T-helper 2 cell (primary cell): ENCODE results near the gene MTCH1.
"Not testable (repeated sequence)": the region's sequence is repeated elsewhere in the genome, so short reads cannot be mapped to it uniquely, and the experiment has no call there.

ENCODE experiments used
- DNase-seq, 5 experiments: peaks; one replicate each; pipeline versions ENCODE4 v3.0.0 to v3.0.0-alpha.2; 2012 to 2022

Gene MTCH1

DNA sequence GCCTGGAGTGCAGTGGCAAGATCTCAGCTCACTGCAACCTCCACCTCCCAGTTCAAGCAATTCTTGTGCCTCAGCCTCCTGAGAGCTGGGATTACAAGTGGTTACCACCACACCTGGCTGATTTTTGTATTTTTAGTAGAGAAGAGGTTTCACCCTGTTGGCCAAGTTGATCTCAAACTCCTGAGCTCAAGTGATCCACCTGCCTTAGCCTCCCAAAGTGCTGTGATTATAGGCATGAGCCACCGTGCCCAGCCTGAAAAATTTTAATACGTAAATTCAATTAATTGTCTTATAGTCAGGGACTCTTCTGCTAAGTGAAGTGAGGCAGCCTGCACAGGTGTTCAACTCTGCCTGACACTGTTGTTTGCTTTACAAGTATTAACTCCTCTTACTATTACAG lies 4.4 kb upstream of the MTCH1 start:
- DNase-seq = not testable (repeated sequence)

DNA sequence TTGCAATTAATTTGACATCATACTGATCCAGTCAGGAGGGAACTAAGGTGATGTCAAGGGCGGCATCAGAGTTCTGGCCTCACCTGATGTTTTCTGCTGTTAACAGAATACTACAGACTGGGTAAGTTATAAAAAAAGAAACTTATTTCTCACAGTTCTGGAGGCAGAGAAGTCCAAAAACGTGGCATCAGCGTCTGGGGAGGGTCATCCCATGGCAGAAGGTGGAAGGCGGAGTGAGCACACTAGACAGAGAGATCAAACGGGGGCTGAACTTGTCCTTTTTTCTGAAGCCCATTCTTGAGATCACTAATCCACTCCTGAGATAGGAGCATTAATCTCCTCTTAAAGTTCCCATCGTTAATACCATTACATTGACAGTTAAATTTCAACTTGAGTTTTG lies 3.3 kb upstream of the MTCH1 start:
- DNase-seq = no peak

DNA sequence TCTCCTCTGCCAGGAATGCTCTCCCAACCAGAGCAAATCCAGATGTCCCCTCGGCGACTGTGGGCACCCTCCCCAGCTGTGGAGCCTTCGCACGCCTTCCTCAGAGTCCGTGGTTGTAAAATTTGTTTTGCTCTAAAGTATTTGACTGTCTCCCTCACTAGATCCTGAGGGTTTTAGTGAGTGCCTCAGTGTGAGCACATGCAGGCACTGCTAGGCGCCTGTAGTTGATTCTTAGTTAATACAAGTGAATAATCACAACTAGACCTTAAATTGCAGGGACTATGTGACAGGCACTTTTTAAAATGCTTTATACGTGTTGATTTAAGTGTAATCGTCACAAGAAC lies 680 bp upstream of the MTCH1 start:
- peak in 1 of 5 experiments; percentile 46 for DNase-seq

DNA sequence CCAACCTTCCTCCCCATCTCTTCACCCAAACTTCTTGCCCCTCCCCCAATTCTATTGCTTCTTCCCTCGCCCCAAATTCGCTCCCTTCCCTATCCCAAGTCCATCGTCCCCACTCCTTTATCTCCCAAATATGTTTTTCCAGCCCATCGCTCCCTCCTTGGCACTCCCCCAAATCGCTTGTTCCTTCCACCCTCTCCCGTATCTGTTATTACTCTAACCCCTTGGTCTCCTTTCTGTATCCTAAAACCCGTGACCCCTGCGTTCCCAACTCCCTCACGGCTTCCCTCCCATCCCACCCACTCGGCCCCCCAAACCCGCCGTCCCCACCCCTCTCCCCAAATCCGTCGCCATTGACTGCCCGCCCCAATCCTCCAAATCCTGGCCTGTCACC lies 584 bp downstream of the MTCH1 start:
- no peak for DNase-seq

DNA sequence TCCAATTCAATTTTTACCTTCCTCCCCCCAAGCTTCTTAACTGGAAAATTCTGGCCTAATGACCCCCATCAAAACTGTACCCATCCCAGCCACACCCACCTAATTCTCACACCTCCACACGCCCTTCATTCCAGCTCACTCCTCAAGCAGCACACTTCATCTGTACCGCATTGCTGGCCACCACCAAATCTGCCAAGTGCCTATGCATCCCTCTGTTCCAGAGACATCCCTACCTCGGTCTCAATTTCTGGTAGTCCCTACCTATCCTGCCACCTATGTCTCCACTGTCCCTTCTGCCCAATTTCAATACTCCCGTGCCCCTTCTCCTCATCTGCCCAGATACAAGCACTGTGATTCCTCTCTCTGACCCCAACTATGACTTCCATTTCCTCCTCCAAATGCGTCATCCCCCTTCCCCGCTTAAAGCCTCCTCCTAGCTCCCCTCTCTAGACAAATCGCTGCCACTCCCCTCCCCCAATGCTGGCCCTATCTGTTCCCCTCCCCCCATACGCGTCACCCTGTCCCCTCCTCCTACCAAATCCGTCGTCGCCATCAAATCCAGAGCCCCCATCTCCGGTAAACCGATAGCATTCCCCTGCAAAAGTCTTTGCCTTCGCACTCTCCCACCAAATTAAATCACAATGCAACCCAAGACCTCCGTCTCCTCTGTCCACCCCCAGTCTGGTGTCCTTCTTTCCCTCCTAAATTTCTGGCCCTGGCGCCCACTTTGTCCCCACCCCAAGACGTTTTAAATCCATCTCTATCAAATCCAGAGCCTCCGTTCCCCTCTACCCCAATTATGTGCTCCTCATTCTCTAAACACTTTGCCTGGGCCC lies 1.2 kb downstream of the MTCH1 start:
- DNase-seq = peak in 4 of 5 experiments; percentile 36 to 82 (median 53)

DNA sequence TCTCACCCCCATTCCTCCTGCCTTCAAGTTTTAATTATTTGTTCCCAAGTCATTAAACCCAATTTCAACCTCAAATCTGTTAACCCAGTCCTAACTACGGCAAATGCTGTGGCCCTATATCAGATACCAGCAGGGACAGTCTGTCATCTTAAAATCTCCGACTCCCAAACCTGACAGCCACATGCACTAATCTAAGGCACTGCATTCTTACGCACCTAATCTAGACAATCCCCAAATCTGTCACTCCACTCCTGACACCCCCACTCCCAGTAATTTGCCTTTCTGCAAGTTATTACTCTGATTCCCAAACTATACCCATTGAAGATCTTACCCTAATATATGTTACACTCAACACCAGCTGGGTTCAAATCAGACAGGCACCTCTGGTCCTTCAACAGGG lies 2.5 kb downstream of the MTCH1 start:
- no peak for DNase-seq

DNA sequence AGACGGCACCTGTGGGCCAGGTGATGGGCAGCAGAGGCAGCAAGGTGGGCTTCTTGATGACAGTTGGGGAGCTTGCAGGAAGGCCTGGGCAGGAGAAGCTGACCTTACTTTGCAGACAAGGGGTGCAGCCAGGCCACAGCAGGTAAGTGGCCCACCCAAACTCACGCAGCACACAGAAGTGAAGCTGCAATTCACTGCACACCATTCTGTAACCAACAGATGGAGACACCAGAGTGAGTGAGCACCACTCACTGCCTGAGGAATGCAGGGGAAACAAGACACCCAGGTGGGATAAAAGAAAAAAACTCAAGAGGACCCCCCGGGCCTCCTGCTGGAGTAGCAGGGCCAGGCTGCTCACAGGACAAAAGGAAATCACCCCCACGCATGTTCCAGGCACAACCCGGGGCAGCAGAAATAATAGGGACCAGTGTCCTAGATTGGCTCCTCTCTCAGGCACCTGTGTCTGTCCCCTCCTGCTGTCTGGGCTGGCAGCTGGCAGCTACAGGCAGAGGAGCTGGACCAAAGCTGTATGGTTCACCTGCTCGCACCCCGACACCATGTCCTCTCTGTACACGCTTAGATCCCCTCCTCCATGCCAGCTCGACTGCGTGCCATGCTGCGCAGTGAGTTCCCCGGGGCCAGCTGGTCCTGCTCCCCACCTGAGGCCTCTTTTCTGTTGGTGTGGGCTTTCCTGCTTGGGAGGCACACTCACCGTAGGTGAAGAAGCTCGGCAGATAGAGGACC lies 4.9 kb downstream of the MTCH1 start:
- DNase-seq = no peak

DNA sequence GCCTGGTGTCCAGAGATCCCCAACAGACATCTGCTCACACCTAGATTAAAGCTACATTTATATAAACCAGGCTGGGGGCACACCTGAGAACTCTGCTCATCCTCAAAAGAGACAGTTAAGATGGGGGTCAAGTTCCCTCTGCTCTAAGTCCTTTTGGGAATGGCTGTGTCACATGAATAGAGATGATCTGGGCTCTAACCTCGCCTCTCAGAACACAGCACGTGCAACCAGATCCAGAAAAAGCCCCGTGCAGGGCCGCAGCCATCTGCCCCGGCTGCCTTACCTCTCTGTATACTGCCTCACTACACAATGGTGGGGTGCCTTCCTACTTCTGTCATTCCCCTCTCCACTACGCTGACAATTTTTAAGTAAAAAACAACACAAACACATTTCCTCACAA lies 5.9 kb downstream of the MTCH1 start:
- no peak for DNase-seq

DNA sequence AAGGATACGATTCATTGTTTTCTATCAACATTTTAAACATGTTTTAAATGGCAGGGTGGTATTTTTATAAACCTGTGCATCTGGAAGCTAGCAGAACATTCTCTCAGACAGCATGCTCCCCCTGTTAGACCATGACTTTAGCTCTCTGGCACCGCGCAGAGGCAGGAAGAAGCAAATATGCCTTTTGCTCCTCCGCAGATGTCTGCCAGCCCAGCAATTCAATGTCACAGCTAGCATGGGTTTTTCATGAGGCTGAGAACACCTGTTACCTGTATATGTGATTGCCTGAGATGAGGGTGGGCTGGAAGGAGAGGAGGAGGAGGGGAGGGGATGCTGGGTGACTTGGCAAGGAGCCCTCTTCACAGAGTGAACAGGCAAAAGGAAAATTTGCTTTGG lies 6.7 kb downstream of the MTCH1 start:
- peak in 1 of 5 experiments; percentile 75 for DNase-seq

DNA sequence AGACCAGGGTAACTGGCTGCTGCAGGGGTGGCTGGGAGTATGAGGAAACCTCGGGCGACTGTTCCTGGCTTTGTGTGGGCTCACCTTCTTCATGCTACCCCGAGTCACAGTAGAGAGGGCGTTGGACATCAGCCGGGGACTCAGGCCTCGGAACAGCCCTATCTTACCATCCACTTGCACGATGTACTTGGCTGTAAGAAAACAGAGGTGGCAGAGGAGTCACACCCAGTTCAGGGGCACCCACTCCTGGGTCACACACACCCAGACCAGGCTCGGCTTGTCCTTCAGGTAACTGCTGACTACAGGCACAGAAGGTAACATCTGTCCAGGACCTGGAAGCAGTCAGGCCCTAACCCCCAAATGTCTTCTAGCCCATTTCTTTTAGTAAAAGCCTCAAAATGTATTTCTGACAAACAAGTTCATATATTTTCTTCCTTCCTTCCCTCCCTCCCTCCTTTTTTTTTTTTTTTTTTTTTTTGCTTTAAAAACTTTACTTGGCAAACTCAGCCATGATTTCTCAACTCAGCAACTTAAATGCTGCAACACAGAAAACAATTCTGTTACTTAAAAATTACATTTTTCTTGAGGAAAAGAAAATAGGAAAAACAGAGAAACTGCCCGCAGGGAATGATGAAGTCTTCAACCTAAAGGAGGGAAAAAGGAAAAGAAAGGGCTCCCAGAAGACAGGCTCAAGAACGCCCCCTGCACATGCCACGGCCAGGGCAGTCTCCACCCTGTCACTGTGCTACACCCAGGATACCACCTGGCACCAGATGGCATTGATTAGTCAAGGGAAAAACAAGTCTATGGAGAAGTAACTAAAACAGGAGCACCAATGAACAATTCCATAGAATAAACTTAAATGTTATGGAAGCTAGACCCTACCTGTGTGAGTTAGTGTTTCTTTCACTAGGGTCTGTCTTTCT lies 7.3 kb downstream of the MTCH1 start:
- no peak for DNase-seq

DNA sequence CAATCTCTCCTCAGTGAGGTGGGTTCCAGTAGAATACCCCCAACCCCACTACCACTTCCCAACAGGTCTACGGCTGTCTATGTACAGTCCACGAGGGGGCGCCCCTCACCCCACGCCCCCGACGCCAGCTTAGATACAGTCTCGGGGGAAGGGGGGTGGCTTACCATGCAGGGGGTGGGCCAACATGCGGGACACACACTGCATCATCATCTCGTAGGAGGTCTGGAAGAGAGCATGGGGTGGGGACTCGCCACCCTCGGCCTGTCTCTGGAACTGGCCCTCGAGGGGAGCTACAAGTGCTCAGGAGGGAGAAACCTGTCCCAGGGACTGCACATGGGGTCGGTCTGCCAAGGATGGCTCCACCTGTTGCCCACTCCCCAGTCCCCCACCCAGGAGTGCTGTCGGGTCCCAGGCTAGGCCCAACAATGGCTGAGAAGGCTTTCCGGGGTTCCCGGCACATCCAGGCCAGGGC lies 8.5 kb downstream of the MTCH1 start:
- DNase-seq = peak in 2 of 5 experiments; percentile 24 to 41

DNA sequence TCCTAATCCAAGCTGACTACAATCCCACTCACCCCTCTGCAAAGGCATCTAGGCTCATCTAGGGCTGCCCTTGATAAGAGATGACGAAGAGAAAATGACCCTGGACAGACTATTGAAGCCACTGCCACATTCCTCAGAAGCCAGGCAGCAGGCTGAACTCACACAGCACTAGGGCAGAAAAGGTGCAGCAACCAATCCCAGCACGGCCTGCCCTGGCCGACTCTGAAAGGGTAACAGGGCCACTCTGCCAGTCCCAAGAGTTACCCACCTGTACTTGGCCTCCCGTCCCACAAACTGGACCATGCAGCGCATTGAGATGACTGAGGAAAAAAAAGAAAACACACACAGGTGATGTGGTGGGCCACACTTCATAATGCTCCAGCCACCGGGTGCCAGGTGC lies 9.1 kb downstream of the MTCH1 start:
- DNase-seq = no peak

DNA sequence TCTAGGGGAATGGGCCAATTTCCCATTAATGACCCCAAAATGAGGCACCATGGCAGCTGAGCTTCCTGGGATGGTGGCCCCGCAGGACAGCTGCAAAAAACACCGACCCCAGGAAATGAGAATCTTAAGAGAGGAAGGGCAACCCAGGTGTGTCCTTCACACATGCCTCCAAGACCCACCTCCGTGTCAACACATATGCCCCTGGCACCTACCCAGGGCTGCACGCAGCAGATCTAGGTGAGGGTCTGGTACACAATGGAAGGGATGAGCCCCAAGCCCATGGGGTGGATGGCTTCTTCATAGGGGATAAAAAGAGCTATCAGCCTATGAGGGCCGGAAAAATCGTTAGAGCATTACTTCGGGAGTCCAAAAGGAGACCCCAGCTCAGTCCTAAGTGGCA lies 9.5 kb downstream of the MTCH1 start:
- DNase-seq = no peak

DNA sequence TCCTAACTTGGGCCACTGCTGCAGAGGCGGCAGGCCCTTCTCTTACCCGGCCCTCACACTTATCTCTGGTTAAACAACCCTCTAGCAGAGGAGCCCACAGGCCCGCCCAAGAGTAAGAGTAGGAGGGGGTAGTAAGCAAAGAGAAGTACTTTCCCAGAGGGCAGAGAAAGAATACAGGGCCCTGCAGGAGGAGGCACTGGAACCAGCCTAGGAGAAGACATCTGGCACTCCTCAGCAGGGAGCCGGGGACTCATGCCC lies 10.1 kb downstream of the MTCH1 start:
- no peak for DNase-seq

DNA sequence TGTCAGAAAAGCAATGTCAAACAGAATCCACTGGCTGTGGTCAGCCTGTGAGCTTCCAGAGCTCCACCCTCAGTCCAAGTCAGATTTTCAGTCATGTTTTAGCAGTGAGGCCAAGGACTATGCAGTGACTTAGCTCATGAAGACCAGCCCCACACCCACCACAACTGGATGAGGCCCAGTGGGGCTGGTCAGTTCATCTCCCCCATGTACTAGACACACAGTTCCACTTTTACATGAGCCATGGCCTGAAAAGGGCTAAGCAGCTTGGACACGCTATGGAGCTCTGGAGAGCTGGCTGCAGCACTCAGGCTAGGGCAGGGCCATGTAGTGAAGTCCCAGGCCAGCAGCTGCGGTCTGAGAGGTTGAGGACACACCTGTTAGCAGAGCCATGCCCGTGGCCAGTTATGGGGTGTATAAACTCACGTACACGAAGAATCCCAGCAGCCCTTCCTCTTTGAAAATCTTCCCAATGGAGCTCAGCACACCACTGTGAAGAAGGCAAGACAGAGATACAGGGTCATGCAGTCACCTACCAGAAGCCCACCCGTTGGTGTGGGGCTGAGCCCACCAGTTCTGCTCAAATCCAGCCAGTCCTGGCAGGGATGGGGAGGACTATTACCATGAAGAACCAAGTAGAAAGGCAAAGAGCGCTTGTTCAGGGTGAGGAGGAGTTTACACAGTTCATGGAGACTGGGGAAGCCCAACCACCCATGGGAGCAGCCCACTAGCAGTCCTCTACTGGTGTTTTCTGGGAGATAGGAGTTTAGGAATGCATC lies 10.6 kb downstream of the MTCH1 start:
- no peak for DNase-seq

DNA sequence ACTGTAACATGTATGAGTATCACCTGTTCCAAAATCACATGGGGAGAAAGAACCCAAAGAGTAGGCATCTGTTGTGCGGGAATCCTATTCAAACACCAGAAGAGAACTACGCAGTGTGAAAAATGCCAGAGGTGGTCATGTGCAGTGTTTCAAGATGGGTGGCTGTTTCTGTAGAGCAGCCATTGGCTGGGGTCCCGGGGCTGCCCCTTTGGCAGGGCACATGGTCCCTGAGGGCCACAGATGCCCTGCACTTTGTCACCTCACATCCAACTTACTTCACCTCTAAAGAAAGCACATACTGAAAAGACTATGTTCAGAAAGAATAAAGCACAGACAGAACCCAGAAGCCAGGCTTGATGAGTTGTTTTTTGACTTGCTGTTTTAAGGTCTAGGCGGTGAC lies 12.3 kb downstream of the MTCH1 start:
- DNase-seq = no peak

DNA sequence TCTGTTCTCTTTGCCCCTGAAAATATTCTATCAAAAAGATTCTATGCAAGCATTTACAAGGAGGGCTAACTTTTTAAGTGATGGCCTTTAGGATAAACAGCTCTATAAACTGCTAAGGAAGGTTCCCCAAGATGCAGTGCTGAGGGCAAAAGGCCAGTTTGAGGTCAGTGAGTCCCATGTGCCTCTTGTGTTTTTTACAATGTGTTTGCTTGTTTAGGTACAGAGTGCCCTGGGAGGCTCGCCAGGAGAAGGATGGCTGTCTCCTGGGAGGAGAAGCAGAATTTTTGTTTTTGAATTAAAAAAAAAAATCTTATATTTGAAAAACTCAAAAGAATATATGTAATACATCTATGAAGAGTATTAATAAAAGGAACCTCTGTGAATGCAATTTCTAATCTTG lies 12.8 kb downstream of the MTCH1 start:
- no peak for DNase-seq

DNA sequence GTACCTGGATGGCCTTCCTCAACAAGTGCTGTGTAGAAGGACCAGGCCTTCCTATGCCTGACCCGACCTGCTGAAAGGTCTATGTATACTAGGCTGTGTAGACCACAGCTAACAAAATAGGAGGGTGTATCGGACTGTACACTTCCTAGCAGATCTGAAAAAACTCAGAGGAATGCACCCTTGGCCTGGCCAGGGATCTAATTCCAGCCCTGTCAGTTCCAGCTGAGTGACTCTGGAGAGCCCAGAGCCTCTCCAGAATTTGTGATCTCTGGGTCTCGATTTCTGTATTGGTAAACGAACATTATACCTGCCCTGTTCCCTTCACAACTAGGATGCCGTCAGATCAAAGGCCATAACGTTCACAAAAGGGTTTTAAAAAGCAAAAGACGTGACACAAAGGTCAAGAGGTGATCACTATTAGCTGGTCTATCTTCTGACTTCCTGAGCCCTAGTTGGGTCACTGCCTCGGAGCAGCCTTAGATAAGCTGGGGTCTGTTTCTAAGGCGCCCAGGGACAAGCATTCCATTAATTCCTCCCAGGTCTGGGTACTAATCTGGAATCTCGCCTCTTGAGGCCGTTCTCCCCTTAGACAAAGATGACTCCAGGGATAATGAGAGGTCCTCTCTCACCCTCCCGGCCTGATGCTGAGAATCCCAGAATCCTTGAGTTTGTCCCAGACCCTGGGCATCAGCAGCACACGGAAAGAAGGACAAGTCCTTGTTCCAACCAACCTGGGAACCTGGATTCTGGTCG lies 13.9 kb downstream of the MTCH1 start:
- no peak for DNase-seq

DNA sequence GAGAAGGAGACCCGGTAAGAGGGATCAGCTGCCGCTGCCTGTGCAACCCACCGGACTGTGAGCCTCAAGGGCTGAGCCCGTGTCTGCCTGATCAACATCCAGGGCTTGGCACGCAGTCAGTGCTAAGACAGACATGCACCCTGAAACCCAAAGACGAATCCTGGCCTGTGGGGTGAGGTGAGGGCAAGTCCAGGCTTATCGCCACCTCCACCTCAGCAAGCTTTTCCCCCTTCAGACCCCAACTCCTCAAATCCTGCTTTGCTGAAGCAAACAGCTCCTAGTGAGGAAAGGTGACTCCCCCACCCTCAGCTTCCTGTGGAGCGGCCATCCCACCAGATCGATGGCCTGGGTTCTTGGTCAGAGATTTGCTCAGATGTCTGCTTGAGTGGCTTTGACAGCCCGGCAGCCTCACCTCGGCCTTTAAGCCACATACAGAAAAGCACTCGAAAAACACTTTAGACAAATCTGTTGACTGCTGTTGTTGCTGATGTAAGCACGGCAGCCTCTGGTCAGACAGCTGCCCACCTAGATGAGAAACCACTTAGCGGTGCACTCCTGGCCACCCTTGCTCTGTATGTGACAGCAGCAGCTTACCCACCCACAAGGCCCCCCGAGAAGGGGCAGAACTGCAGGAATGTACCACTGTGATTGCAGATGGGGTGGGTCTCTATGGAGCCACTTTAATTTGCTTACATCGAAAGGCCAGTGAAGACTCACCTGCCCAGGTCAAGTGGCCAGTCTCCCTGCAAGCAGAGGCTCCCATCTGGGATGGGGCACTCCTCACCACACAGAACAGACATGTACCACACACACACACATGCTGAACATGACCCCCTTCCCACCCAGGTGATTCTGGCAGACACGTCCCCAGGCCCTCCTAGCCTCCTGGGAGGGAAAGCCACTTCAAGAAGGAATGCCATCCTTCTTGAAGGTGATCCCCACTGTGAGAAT lies 14.8 kb downstream of the MTCH1 start:
- no peak for DNase-seq
